NK-92 treated with Interleukin-12 subunit alpha and Interleukin-12 subunit beta, amount 100 ng/mL, for 24 hours (cell line): Measurements from ENCODE around the gene MMP10.
A peak's percentile ranks its signal among the peaks of the same experiment; 100 is the strongest.
"Not testable (repeated sequence)": the region's sequence is repeated elsewhere in the genome, so short reads cannot be mapped to it uniquely, and the experiment has no call there.

Source experiments
- DNase-seq: peaks from one replicate; lab custom pipeline; 2025; lab: John Stamatoyannopoulos, UW

The MMP10 gene

GRCh38 chr11:102783720-102784119, 3.3 kb upstream of the MMP10 start:
- DNase-seq, result no peak

- DNase-seq, result no peak
These were observed 2.6 kb upstream of the MMP10 start for GRCh38 chr11:102783016-102783415.

GRCh38 chr11:102781676-102782075, 1.2 kb upstream of the MMP10 start:
- no peak for DNase-seq

GRCh38 chr11:102776454-102776853, 4.0 kb downstream of the MMP10 start:
- no peak for DNase-seq

- DNase-seq, result no peak
These were observed 7.0 kb downstream of the MMP10 start for GRCh38 chr11:102773386-102773785.

GRCh38 chr11:102771351-102771750, 9.1 kb downstream of the MMP10 start:
- DNase-seq, result no peak

- DNase-seq, result no peak
These were observed 10.2 kb downstream of the MMP10 start for GRCh38 chr11:102770191-102770590.

- no peak for DNase-seq
These were observed 12.6 kb downstream of the MMP10 start for GRCh38 chr11:102767800-102768199.

GRCh38 chr11:102763440-102763839, 17.0 kb downstream of the MMP10 start:
- DNase-seq, result no peak

GRCh38 chr11:102762361-102762767, 18.1 kb downstream of the MMP10 start:
- no peak for DNase-seq

GRCh38 chr11:102761646-102762238, 18.7 kb downstream of the MMP10 start:
- DNase-seq, result no peak

- no peak for DNase-seq
These were observed 19.9 kb downstream of the MMP10 start for GRCh38 chr11:102760344-102761035.

- no peak for DNase-seq
These were observed 22.4 kb downstream of the MMP10 start for GRCh38 chr11:102757823-102758549.

- no peak for DNase-seq
These were observed 27.2 kb downstream of the MMP10 start for GRCh38 chr11:102753267-102753666.

GRCh38 chr11:102751673-102752072, 28.8 kb downstream of the MMP10 start:
- DNase-seq, result no peak

- DNase-seq, result no peak
These were observed 31.2 kb downstream of the MMP10 start for GRCh38 chr11:102749101-102749722.

- DNase-seq, result not testable (repeated sequence)
These were observed 33.5 kb downstream of the MMP10 start for GRCh38 chr11:102746746-102747578.

- DNase-seq, result no peak
These were observed 45.8 kb downstream of the MMP10 start for GRCh38 chr11:102734650-102735049.

GRCh38 chr11:102733232-102733875, 47.1 kb downstream of the MMP10 start:
- peak; percentile 33 for DNase-seq

GRCh38 chr11:102730944-102731343, 49.5 kb downstream of the MMP10 start:
- not testable (repeated sequence) for DNase-seq
